Brain microvascular endothelial cell (primary cell): ENCODE results near the gene NBAS.

Source experiments
- DNase-seq: peaks from one replicate; pipeline ENCODE4 v3.0.0-alpha.2; 2020
- H3K27ac ChIP-seq: fragments of 250-450 bp; sonication (Bioruptor Pico); 2 replicates; pipeline ENCODE4 v1.5.1; 2020; ENCODE audit warnings: mild to moderate bottlenecking, moderate library complexity
- H3K27me3 ChIP-seq: fragments of 250-450 bp; sonication (Bioruptor Pico); replicated peaks from 2 replicates; pipeline ENCODE4 v1.5.1; 2020; ENCODE audit warnings: mild to moderate bottlenecking
- H3K36me3 ChIP-seq: fragments of 250-450 bp; sonication (Bioruptor Pico); replicated peaks from 2 replicates; pipeline ENCODE4 v1.5.1; 2020; ENCODE audit warnings: mild to moderate bottlenecking
- H3K4me3 ChIP-seq: 2 replicates; pipeline ENCODE4 v1.5.1; 2011; ENCODE audit warnings: low read depth, mild to moderate bottlenecking, control low read depth, low read length, moderate library complexity
- in situ Hi-C: cut with HindIII; loops from 2 replicates; pipeline ENCODE4 v1.10.0; 2017; ENCODE audit warnings: low sequenced_read_pairs, low pct_ligation_motif_present
- TF ChIP-seq, protein P1 (sequence below): IDR thresholded peaks from 2 replicates; pipeline ENCODE4 v1.5.1; 2011; ENCODE audit warnings: low read depth, mild to moderate bottlenecking, moderate library complexity, low read length, control low read depth, inconsistent platforms; ENCODE audit errors: missing control alignments

The NBAS gene

GRCh38 chr2:15355386-15355785, 205.7 kb downstream of the NBAS start:
- H3K4me3 ChIP-seq, result no peak overlapping the region
- no peak overlapping the region for H3K27ac ChIP-seq
- no peaks in the 10 kb centered on the region for H3K27me3 ChIP-seq
- TF ChIP-seq, protein P1, sequence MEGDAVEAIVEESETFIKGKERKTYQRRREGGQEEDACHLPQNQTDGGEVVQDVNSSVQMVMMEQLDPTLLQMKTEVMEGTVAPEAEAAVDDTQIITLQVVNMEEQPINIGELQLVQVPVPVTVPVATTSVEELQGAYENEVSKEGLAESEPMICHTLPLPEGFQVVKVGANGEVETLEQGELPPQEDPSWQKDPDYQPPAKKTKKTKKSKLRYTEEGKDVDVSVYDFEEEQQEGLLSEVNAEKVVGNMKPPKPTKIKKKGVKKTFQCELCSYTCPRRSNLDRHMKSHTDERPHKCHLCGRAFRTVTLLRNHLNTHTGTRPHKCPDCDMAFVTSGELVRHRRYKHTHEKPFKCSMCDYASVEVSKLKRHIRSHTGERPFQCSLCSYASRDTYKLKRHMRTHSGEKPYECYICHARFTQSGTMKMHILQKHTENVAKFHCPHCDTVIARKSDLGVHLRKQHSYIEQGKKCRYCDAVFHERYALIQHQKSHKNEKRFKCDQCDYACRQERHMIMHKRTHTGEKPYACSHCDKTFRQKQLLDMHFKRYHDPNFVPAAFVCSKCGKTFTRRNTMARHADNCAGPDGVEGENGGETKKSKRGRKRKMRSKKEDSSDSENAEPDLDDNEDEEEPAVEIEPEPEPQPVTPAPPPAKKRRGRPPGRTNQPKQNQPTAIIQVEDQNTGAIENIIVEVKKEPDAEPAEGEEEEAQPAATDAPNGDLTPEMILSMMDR, result no peak
- no peak for DNase-seq
- H3K36me3 ChIP-seq, result peaks cover 8% of the 10 kb centered on the region
- in situ Hi-C loops, result no loop called here

DNA sequence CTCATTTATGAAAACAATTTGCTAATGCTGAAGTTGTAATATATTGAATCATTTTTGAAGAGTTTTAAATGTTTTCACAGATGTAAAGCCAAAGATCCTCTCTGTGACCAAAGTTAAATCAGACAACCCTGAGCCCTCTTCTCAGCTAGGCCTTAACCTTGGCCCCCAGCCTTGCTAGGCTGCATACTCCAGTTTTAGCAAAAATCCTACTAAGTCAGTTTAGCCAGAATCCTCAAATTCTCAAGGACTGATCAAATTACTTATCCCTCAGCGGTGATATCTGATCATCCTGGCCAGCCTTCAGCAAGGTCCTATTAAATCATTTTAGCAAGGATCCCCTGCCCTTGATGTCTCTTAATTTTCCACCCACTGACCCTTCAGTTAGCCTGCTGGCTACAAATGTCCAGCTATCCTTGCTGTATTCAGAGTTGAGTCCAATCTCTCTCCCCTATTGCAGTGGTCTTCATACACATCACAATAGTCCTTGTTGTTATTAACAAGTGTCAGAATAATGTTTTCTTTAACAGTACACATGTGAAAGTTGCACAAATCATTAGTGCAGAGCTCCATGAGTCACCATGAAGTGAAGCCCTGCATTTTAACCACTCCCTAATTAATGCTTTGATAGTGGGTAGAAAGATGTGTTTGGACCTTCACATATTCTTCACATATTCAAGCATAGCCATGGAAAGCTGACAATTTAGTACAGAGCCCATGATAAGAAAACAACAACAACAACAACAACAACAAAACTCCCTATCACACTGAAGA, 206.4 kb downstream of the NBAS start:
- in situ Hi-C loops, result no loop called here
- Histone ChIP-seq H3K27me3 (no peaks in the 10 kb centered on the region), H3K36me3 (peaks cover 8% of the 10 kb centered on the region), H3K27ac (no peak overlapping the region), H3K4me3 (no peak overlapping the region)
- TF ChIP-seq, protein P1, result no peak
- no peak for DNase-seq

DNA sequence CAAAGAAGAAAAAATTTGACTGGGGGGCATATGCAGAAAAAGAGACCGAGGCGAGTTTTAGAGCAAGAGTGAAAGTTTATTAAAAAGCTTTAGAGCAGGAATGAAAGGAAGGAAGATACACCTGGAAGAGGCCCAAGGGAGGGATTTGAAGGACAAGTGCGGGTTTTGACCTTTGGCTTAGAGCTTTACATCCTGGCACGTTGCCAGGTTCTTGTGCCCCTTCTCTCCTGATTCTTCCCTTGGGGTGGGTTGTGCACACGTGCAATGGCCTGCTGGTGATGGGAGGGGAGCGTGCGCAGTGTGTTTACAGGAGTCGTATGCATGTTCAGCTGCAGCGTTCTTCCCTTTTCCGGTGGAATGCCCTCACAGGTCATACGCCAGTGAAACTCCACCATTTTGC, 208.8 kb downstream of the NBAS start:
- DNase-seq, result no peak
- H3K27ac ChIP-seq, result no peak overlapping the region
- H3K4me3 ChIP-seq, result no peak overlapping the region
- TF ChIP-seq, protein P1, result no peak
- peaks cover 8% of the 10 kb centered on the region for H3K36me3 ChIP-seq
- in situ Hi-C loops, result no loop called here
- H3K27me3 ChIP-seq, result no peaks in the 10 kb centered on the region

DNA sequence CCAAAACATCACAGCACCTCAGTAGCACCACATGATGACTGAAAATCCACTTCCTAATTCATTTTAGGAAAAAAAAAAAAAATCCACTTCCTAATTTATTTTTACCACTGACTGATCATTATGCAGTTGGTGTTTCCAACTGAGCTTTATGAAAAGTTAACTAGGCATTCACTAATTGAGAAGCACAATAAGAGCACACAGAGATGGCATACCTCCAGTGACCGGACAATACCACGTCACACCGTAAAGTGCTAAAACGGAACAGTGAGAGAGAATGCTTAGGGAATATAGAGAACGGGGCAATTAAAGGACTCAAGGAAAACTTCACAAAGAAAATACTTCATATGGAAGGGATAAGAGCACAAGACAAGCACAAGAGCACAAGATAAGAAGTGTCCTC, 212.5 kb downstream of the NBAS start:
- TF ChIP-seq, protein P1, result no peak
- in situ Hi-C loops, result no loop called here
- H3K27me3 ChIP-seq, result no peaks in the 10 kb centered on the region
- peaks cover 9% of the 10 kb centered on the region for H3K36me3 ChIP-seq
- no peak for DNase-seq
- H3K27ac ChIP-seq, result no peak overlapping the region
- H3K4me3 ChIP-seq, result no peak overlapping the region

DNA sequence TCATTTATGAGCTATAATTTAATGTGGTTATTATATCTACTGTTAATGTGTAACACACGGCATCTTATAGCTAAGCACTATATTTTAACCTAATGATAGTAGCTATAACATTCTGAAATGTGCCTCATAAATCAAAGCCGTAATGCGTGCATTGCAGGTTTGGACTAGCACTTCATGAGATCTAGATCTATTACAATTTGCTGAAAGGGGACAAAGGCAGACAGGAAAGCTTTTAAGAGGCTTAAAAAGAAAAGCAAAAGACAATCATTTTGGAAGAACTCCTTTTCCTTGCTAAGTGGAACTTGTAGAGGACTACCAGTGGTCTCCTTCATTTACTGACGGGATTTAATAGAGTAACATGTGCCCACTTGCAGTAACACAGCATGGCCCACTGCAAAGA, 213.1 kb downstream of the NBAS start:
- Histone ChIP-seq H3K4me3 (no peak overlapping the region), H3K27me3 (no peaks in the 10 kb centered on the region), H3K36me3 (peaks cover 9% of the 10 kb centered on the region), H3K27ac (no peak overlapping the region)
- TF ChIP-seq, protein P1, result no peak
- in situ Hi-C loops, result no loop called here
- no peak for DNase-seq

- Histone ChIP-seq H3K27ac (no peak overlapping the region), H3K36me3 (peaks cover 8% of the 10 kb centered on the region), H3K27me3 (no peaks in the 10 kb centered on the region), H3K4me3 (no peak overlapping the region)
- no peak for DNase-seq
- in situ Hi-C loops, result no loop called here
- TF ChIP-seq, protein P1, result no peak
Measured at GRCh38 chr2:15346624-15347023, 214.5 kb downstream of the NBAS start.
